ENCODE measurements around the gene LINGO4.

- TF ChIP-seq CTCF (IDR thresholded peaks at IDR 0.05) (no peak), POLR2A (IDR thresholded peaks at IDR 0.05) (no peak)
Observed at GRCh38 chr1:151801846-151802245, 3.4 kb downstream of the LINGO4 start.
